ENCODE data around the gene FOXE3.
"Not testable (repeated sequence)": the region's sequence is repeated elsewhere in the genome, so short reads cannot be mapped to it uniquely, and the experiment has no call there.

FOXE3 gene

GRCh38 chr1:47445823-47446550 is 29.9 kb downstream of the FOXE3 start:
- DNase-seq = no peak

GRCh38 chr1:47448462-47449222 is 32.6 kb downstream of the FOXE3 start:
- DNase-seq = no peak

- peak in 6 of 51 donors; percentile 3 to 33 (median 12) for DNase-seq
Observed at GRCh38 chr1:47449822-47450552, 33.9 kb downstream of the FOXE3 start.

- no peak for DNase-seq
Observed at GRCh38 chr1:47450606-47451005, 34.5 kb downstream of the FOXE3 start.

- DNase-seq = no peak
Observed at GRCh38 chr1:47452426-47452825, 36.3 kb downstream of the FOXE3 start.

GRCh38 chr1:47453910-47454309 is 37.8 kb downstream of the FOXE3 start:
- not testable (repeated sequence) for DNase-seq

GRCh38 chr1:47456250-47456649 is 40.2 kb downstream of the FOXE3 start:
- no peak for DNase-seq

GRCh38 chr1:47457547-47457946 is 41.5 kb downstream of the FOXE3 start:
- not testable (repeated sequence) for DNase-seq

GRCh38 chr1:47459253-47459788 is 43.2 kb downstream of the FOXE3 start:
- DNase-seq = no peak

GRCh38 chr1:47460040-47460439 is 44.0 kb downstream of the FOXE3 start:
- DNase-seq = no peak

- DNase-seq = no peak
Observed at GRCh38 chr1:47460456-47460855, 44.4 kb downstream of the FOXE3 start.

GRCh38 chr1:47465605-47466004 is 49.5 kb downstream of the FOXE3 start:
- DNase-seq = no peak

All from hypothalamus (tissue), 51 donors.